NCI-H2107 treated with DMSO at 0.1 percent for 48 hours (cell line): Measurements from ENCODE around the gene MALAT1.
"Not testable (repeated sequence)": the region's sequence is repeated elsewhere in the genome, so short reads cannot be mapped to it uniquely, and the experiment has no call there.

ENCODE experiments used
- DNase-seq: peaks from one replicate; lab custom pipeline; 2025; ENCODE audit not compliant: unreplicated experiment; lab: John Stamatoyannopoulos, UW

Gene MALAT1

DNA sequence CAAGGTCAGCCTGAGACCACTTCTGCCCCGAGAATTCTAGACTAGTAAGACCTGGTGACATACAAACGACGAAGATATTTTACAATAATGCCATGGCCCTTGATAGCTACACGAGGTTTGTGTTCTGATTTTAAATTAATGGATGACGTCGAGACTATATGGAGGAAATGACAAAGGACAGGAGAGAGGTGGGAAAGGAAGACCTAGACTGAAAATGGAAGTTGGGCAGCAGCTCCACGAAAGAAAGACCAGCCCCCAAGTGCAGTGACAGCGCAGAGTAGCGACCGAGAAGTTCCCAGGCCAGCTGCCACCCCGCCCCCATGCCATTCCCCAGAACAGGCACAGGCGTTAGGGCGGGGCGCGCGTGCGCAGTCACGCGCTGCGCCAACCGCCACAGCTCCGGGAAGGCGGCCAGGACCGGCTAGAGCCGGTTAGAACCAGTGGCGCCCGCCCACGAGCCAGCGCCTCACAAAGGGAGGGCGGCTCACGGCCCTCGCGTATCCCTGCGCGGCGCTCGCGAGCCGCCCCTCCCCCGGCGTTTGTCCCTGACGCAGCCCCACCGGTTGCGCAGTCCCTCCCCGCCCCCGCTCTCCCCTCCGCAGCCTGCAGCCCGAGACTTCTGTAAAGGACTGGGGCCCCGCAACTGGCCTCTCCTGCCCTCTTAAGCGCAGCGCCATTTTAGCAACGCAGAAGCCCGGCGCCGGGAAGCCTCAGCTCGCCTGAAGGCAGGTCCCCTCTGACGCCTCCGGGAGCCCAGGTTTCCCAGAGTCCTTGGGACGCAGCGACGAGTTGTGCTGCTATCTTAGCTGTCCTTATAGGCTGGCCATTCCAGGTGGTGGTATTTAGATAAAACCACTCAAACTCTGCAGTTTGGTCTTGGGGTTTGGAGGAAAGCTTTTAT, 1.5 kb upstream of the MALAT1 start:
- DNase-seq, result peak; percentile 97

DNA sequence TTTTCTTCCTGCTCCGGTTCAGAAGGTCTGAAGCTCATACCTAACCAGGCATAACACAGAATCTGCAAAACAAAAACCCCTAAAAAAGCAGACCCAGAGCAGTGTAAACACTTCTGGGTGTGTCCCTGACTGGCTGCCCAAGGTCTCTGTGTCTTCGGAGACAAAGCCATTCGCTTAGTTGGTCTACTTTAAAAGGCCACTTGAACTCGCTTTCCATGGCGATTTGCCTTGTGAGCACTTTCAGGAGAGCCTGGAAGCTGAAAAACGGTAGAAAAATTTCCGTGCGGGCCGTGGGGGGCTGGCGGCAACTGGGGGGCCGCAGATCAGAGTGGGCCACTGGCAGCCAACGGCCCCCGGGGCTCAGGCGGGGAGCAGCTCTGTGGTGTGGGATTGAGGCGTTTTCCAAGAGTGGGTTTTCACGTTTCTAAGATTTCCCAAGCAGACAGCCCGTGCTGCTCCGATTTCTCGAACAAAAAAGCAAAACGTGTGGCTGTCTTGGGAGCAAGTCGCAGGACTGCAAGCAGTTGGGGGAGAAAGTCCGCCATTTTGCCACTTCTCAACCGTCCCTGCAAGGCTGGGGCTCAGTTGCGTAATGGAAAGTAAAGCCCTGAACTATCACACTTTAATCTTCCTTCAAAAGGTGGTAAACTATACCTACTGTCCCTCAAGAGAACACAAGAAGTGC, 661 bp upstream of the MALAT1 start:
- peak; percentile 60 for DNase-seq

DNA sequence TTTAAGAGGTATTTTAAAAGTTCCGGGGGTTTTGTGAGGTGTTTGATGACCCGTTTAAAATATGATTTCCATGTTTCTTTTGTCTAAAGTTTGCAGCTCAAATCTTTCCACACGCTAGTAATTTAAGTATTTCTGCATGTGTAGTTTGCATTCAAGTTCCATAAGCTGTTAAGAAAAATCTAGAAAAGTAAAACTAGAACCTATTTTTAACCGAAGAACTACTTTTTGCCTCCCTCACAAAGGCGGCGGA, 193 bp upstream of the MALAT1 start:
- DNase-seq, result no peak

DNA sequence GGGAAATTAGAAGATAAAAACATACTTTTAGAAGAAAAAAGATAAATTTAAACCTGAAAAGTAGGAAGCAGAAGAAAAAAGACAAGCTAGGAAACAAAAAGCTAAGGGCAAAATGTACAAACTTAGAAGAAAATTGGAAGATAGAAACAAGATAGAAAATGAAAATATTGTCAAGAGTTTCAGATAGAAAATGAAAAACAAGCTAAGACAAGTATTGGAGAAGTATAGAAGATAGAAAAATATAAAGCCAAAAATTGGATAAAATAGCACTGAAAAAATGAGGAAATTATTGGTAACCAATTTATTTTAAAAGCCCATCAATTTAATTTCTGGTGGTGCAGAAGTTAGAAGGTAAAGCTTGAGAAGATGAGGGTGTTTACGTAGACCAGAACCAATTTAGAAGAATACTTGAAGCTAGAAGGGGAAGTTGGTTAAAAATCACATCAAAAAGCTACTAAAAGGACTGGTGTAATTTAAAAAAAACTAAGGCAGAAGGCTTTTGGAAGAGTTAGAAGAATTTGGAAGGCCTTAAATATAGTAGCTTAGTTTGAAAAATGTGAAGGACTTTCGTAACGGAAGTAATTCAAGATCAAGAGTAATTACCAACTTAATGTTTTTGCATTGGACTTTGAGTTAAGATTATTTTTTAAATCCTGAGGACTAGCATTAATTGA, 1.0 kb downstream of the MALAT1 start:
- peak; percentile 78 for DNase-seq

DNA sequence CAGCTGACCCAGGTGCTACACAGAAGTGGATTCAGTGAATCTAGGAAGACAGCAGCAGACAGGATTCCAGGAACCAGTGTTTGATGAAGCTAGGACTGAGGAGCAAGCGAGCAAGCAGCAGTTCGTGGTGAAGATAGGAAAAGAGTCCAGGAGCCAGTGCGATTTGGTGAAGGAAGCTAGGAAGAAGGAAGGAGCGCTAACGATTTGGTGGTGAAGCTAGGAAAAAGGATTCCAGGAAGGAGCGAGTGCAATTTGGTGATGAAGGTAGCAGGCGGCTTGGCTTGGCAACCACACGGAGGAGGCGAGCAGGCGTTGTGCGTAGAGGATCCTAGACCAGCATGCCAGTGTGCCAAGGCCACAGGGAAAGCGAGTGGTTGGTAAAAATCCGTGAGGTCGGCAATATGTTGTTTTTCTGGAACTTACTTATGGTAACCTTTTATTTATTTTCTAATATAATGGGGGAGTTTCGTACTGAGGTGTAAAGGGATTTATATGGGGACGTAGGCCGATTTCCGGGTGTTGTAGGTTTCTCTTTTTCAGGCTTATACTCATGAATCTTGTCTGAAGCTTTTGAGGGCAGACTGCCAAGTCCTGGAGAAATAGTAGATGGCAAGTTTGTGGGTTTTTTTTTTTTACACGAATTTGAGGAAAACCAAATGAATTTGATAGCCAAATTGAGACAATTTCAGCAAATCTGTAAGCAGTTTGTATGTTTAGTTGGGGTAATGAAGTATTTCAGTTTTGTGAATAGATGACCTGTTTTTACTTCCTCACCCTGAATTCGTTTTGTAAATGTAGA, 1.7 kb downstream of the MALAT1 start:
- no peak for DNase-seq

DNA sequence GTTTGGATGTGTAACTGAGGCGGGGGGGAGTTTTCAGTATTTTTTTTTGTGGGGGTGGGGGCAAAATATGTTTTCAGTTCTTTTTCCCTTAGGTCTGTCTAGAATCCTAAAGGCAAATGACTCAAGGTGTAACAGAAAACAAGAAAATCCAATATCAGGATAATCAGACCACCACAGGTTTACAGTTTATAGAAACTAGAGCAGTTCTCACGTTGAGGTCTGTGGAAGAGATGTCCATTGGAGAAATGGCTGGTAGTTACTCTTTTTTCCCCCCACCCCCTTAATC, 2.3 kb downstream of the MALAT1 start:
- peak; percentile 55 for DNase-seq

DNA sequence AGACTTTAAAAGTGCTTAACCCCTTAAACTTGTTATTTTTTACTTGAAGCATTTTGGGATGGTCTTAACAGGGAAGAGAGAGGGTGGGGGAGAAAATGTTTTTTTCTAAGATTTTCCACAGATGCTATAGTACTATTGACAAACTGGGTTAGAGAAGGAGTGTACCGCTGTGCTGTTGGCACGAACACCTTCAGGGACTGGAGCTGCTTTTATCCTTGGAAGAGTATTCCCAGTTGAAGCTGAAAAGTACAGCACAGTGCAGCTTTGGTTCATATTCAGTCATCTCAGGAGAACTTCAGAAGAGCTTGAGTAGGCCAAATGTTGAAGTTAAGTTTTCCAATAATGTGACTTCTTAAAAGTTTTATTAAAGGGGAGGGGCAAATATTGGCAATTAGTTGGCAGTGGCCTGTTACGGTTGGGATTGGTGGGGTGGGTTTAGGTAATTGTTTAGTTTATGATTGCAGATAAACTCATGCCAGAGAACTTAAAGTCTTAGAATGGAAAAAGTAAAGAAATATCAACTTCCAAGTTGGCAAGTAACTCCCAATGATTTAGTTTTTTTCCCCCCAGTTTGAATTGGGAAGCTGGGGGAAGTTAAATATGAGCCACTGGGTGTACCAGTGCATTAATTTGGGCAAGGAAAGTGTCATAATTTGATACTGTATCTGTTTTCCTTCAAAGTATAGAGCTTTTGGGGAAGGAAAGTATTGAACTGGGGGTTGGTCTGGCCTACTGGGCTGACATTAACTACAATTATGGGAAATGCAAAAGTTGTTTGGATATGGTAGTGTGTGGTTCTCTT, 2.8 kb downstream of the MALAT1 start:
- peak; percentile 75 for DNase-seq

DNA sequence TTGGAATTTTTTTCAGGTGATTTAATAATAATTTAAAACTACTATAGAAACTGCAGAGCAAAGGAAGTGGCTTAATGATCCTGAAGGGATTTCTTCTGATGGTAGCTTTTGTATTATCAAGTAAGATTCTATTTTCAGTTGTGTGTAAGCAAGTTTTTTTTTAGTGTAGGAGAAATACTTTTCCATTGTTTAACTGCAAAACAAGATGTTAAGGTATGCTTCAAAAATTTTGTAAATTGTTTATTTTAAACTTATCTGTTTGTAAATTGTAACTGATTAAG, 3.4 kb downstream of the MALAT1 start:
- no peak for DNase-seq

DNA sequence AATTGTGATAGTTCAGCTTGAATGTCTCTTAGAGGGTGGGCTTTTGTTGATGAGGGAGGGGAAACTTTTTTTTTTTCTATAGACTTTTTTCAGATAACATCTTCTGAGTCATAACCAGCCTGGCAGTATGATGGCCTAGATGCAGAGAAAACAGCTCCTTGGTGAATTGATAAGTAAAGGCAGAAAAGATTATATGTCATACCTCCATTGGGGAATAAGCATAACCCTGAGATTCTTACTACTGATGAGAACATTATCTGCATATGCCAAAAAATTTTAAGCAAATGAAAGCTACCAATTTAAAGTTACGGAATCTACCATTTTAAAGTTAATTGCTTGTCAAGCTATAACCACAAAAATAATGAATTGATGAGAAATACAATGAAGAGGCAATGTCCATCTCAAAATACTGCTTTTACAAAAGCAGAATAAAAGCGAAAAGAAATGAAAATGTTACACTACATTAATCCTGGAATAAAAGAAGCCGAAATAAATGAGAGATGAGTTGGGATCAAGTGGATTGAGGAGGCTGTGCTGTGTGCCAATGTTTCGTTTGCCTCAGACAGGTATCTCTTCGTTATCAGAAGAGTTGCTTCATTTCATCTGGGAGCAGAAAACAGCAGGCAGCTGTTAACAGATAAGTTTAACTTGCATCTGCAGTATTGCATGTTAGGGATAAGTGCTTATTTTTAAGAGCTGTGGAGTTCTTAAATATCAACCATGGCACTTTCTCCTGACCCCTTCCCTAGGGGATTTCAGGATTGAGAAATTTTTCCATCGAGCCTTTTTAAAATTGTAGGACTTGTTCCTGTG, 3.9 kb downstream of the MALAT1 start:
- DNase-seq, result peak; percentile 70

DNA sequence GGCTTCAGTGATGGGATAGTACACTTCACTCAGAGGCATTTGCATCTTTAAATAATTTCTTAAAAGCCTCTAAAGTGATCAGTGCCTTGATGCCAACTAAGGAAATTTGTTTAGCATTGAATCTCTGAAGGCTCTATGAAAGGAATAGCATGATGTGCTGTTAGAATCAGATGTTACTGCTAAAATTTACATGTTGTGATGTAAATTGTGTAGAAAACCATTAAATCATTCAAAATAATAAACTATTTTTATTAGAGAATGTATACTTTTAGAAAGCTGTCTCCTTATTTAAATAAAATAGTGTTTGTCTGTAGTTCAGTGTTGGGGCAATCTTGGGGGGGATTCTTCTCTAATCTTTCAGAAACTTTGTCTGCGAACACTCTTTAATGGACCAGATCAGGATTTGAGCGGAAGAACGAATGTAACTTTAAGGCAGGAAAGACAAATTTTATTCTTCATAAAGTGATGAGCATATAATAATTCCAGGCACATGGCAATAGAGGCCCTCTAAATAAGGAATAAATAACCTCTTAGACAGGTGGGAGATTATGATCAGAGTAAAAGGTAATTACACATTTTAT, 4.6 kb downstream of the MALAT1 start:
- DNase-seq, result peak; percentile 50

DNA sequence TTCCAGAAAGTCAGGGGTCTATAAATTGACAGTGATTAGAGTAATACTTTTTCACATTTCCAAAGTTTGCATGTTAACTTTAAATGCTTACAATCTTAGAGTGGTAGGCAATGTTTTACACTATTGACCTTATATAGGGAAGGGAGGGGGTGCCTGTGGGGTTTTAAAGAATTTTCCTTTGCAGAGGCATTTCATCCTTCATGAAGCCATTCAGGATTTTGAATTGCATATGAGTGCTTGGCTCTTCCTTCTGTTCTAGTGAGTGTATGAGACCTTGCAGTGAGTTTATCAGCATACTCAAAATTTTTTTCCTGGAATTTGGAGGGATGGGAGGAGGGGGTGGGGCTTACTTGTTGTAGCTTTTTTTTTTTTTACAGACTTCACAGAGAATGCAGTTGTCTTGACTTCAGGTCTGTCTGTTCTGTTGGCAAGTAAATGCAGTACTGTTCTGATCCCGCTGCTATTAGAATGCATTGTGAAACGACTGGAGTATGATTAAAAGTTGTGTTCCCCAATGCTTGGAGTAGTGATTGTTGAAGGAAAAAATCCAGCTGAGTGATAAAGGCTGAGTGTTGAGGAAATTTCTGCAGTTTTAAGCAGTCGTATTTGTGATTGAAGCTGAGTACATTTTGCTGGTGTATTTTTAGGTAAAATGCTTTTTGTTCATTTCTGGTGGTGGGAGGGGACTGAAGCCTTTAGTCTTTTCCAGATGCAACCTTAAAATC, 5.3 kb downstream of the MALAT1 start:
- DNase-seq, result peak; percentile 65

DNA sequence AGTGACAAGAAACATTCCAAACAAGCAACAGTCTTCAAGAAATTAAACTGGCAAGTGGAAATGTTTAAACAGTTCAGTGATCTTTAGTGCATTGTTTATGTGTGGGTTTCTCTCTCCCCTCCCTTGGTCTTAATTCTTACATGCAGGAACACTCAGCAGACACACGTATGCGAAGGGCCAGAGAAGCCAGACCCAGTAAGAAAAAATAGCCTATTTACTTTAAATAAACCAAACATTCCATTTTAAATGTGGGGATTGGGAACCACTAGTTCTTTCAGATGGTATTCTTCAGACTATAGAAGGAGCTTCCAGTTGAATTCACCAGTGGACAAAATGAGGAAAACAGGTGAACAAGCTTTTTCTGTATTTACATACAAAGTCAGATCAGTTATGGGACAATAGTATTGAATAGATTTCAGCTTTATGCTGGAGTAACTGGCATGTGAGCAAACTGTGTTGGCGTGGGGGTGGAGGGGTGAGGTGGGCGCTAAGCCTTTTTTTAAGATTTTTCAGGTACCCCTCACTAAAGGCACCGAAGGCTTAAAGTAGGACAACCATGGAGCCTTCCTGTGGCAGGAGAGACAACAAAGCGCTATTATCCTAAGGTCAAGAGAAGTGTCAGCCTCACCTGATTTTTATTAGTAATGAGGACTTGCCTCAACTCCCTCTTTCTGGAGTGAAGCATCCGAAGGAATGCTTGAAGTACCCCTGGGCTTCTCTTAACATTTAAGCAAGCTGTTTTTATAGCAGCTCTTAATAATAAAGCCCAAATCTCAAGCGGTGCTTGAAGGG, 6.0 kb downstream of the MALAT1 start:
- DNase-seq, result no peak

DNA sequence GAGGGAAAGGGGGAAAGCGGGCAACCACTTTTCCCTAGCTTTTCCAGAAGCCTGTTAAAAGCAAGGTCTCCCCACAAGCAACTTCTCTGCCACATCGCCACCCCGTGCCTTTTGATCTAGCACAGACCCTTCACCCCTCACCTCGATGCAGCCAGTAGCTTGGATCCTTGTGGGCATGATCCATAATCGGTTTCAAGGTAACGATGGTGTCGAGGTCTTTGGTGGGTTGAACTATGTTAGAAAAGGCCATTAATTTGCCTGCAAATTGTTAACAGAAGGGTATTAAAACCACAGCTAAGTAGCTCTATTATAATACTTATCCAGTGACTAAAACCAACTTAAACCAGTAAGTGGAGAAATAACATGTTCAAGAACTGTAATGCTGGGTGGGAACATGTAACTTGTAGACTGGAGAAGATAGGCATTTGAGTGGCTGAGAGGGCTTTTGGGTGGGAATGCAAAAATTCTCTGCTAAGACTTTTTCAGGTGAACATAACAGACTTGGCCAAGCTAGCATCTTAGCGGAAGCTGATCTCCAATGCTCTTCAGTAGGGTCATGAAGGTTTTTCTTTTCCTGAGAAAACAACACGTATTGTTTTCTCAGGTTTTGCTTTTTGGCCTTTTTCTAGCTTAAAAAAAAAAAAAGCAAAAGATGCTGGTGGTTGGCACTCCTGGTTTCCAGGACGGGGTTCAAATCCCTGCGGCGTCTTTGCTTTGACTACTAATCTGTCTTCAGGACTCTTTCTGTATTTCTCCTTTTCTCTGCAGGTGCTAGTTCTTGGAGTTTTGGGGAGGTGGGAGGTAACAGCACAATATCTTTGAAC, 6.8 kb downstream of the MALAT1 start:
- no peak for DNase-seq

DNA sequence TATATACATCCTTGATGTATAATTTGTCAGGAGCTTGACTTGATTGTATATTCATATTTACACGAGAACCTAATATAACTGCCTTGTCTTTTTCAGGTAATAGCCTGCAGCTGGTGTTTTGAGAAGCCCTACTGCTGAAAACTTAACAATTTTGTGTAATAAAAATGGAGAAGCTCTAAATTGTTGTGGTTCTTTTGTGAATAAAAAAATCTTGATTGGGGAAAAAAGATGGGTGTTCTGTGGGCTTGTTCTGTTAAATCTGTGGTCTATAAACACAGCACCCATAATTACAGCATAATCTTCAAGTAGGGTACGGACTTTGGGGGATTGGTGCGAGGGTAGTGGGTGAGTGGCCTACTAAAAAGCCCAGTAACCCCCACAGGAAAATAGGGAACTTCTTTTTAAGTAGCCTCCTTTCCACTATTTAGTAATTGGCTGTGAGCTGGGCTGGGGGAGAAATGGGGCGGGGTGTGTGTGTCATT, 7.5 kb downstream of the MALAT1 start:
- no peak for DNase-seq

DNA sequence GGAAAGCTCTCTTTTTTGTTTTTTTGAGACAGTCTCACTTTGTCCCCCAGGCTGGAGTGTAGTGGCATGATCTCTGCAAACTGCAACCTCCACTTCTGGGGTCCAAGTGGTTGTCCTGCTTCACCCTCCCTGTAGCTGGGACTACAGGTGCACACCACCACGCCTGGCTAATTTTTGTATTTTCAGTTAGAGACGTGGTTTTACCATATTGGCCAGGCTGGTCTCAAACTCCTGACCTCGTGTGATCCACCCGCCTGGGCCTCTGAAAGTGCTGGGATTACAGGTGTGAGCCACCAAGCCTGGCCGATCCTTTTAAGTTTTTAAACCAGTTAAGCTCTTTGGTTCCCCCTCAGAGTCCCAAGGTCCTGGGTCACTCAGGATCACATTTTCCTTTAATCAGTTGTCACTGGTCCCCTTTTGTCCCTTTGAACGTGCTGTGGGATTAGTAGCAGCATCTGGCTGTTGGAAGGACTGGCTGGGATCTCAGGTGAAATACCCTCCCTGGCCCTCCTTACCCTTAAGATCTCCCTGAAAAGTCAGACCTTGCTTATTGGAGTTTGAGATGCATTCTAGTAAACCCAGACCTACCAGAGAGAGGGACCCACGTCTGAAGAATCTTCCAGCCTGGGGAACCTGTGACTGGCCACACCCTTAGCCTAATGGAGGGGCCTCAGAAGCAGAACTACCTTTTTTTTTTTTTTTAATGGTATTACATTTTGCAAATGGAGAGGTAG, 8.1 kb downstream of the MALAT1 start:
- DNase-seq, result no peak

DNA sequence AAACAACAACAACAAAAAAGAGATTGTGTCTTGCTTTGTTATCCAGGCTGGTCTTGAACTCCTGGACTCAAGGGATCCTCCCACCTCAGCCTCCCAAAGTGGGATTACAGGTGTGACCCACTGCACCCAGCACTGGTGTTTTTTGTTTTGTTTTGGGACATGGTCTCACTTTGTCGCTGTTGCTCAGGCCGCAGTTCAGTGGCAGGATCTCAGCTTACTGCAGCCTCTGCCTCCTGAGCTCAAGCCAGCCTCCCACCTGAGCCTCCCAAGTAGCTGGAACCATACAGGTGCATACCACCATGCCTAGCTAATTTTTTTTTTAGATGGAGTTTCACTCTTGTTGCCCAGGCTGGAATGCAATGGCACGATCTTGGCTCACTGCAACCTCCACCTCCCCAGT, 13.5 kb downstream of the MALAT1 start:
- DNase-seq, result not testable (repeated sequence)
